Umbilical cord (tissue), 2 donors: ENCODE results near the gene PEX11B. TPM values are rescaled to one million over a fixed set of nuclear protein-coding genes. Genes with fewer than 3 reads are reported as not detected.

ENCODE experiments used
- DNase-seq: peaks from one replicate; pipeline ENCODE4 v3.0.0-alpha.2; 2015; ENCODE audit warnings: low spot score
- total RNA-seq: library from RNA; depleted of rRNA; stranded (reverse); fragments of >200 nt; gene quantifications from one replicate; pipeline ENCODE4 v1.2.3, GENCODE V29; 2014; ENCODE audit warnings: low replicate concordance; ENCODE audit not compliant: insufficient read depth

The PEX11B gene
- total RNA-seq, 1 donor from 2014 or later: 34.9 TPM

GRCh38 chr1:145874646-145875045, 43.9 kb downstream of the PEX11B start:
- no peak for DNase-seq

GRCh38 chr1:145871994-145872924, 46.3 kb downstream of the PEX11B start:
- DNase-seq: peak; percentile 70

GRCh38 chr1:145868232-145868631, 50.3 kb downstream of the PEX11B start:
- no peak for DNase-seq

GRCh38 chr1:145863282-145864018, 55.1 kb downstream of the PEX11B start:
- DNase-seq: no peak

Other genes with a start within 250 kb of the PEX11B start
- 16.6 TPM for gene PDZK1, start 211.3 kb downstream of the PEX11B start, total RNA-seq
- gene CD160, start 199.2 kb downstream of the PEX11B start, total RNA-seq: 6.5 TPM
- 29.9 TPM for gene RNF115, start 94.6 kb downstream of the PEX11B start, total RNA-seq
- 23.1 TPM for gene POLR3C, start 94.5 kb downstream of the PEX11B start, total RNA-seq
- 4.3 TPM for gene NUDT17, start 73.1 kb downstream of the PEX11B start, total RNA-seq
- gene PIAS3, start 59.6 kb downstream of the PEX11B start, total RNA-seq: 10.6 TPM
- gene ANKRD35, start 32.9 kb downstream of the PEX11B start, total RNA-seq: 0.72 TPM
- 10.6 TPM for gene ITGA10, start 8.7 kb downstream of the PEX11B start, total RNA-seq
- 106 TPM for gene RBM8A, start 8.8 kb upstream of the PEX11B start, total RNA-seq
- gene LIX1L, start 39.3 kb upstream of the PEX11B start, total RNA-seq: 31.5 TPM
- gene ANKRD34A, start 45.9 kb upstream of the PEX11B start, total RNA-seq: not detected
- 5.5 TPM for gene POLR3GL, start 46.0 kb upstream of the PEX11B start, total RNA-seq
- 547 TPM for gene TXNIP, start 77.9 kb upstream of the PEX11B start, total RNA-seq
- not detected for gene HJV, start 103.0 kb upstream of the PEX11B start, total RNA-seq
- 0.24 TPM for gene NBPF10, start 226.1 kb upstream of the PEX11B start, total RNA-seq